ENCODE measurements around the gene CCNB2. TPM values are rescaled to one million over a fixed set of nuclear protein-coding genes. Genes with fewer than 3 reads are reported as not detected.

The CCNB2 gene
- total RNA-seq, 4 donors from 2014 or later, result 1.6 TPM; not detected in 3

- 60% methylated on average over 2 of the region's 2 CpGs for WGBS
- TF ChIP-seq POLR2AphosphoS5 (IDR thresholded peaks at IDR 0.05) (no peak), POLR2A (IDR thresholded peaks at IDR 0.05; ENCODE audit: low read depth) (no peak), CTCF (IDR thresholded peaks at IDR 0.05) (no peak), EP300 (IDR thresholded peaks at IDR 0.05) (no peak)
- intact Hi-C loops (cut with DNase I), result no loop called here
- Histone ChIP-seq H3K36me3 (peaks cover 11 to 52% (median 37%) of the 10 kb centered on the region in 4 donors), H3K4me1 (peaks cover 0 to 2% (median 2%) of the 10 kb centered on the region in 4 donors), H3K4me3 (no peak overlapping the region), H3K9me3 (no peaks in the 10 kb centered on the region), H3K27ac (replicated peaks in 1 of 4) (no peak overlapping the region), H3K27me3 (no peaks in the 10 kb centered on the region)
- no peak for DNase-seq (ENCODE audit: extremely low spot score)
Observed at GRCh38 chr15:59099162-59099685, 5.7 kb upstream of the CCNB2 start.

GRCh38 chr15:59104602-59104911, 389 bp upstream of the CCNB2 start:
- H3K4me3 ChIP-seq, result peak overlapping the region; percentile 57 to 68 (median 58)
- peaks cover 0 to 11% (median 7%) of the 10 kb centered on the region in 4 donors for H3K36me3 ChIP-seq
- no peaks in the 10 kb centered on the region for H3K9me3 ChIP-seq
- under 1% methylated on average over 9 of the region's 9 CpGs for WGBS
- DNase-seq (ENCODE audit: extremely low spot score), result no peak
- intact Hi-C loops (cut with DNase I), result loop anchor here (10.0 kb wide), 1 partner anchor 390 kb away; no protein-coding TSS in a partner anchor
- peaks cover 4 to 15% (median 13%) of the 10 kb centered on the region in 4 donors for H3K4me1 ChIP-seq
- H3K27ac ChIP-seq (replicated peaks in 1 of 4), result peak overlapping the region in 3 of 4 donors; percentile 23 to 35 (median 34)
- no peak for TF ChIP-seq CTCF (IDR thresholded peaks at IDR 0.05)
- no peak for TF ChIP-seq EP300 (IDR thresholded peaks at IDR 0.05)
- no peak for TF ChIP-seq POLR2AphosphoS5 (IDR thresholded peaks at IDR 0.05)
- no peak for TF ChIP-seq POLR2A (IDR thresholded peaks at IDR 0.05; ENCODE audit: low read depth)
- H3K27me3 ChIP-seq, result no peaks in the 10 kb centered on the region

GRCh38 chr15:59105854-59106253, 908 bp downstream of the CCNB2 start:
- H3K36me3 ChIP-seq, result no peaks in the 10 kb centered on the region
- intact Hi-C loops (cut with DNase I), result loop anchor here (5.0 to 10.0 kb wide), 2 partner anchors 119 to 389 kb away; partner anchors contain the start of gene RNF111
- H3K27me3 ChIP-seq, result no peaks in the 10 kb centered on the region
- H3K9me3 ChIP-seq, result no peaks in the 10 kb centered on the region
- no peak for TF ChIP-seq POLR2AphosphoS5 (IDR thresholded peaks at IDR 0.05)
- no peak for TF ChIP-seq EP300 (IDR thresholded peaks at IDR 0.05)
- TF ChIP-seq CTCF (IDR thresholded peaks at IDR 0.05), result no peak
- no peak for TF ChIP-seq POLR2A (IDR thresholded peaks at IDR 0.05; ENCODE audit: low read depth)
- DNase-seq (ENCODE audit: extremely low spot score), result no peak
- 53% methylated on average over 2 of the region's 2 CpGs for WGBS
- no peak overlapping the region for H3K27ac ChIP-seq (replicated peaks in 1 of 4)
- H3K4me3 ChIP-seq, result peak overlapping the region in 2 of 4 donors; percentile 57 to 60
- peaks cover 4 to 15% (median 13%) of the 10 kb centered on the region in 4 donors for H3K4me1 ChIP-seq

GRCh38 chr15:59111251-59111650, 6.3 kb downstream of the CCNB2 start:
- no peak overlapping the region for H3K4me3 ChIP-seq
- H3K27me3 ChIP-seq, result no peaks in the 10 kb centered on the region
- TF ChIP-seq POLR2A (IDR thresholded peaks at IDR 0.05; ENCODE audit: low read depth) (no peak), CTCF (IDR thresholded peaks at IDR 0.05) (no peak), POLR2AphosphoS5 (IDR thresholded peaks at IDR 0.05) (no peak), EP300 (IDR thresholded peaks at IDR 0.05) (no peak)
- no peak overlapping the region for H3K27ac ChIP-seq (replicated peaks in 1 of 4)
- no peaks in the 10 kb centered on the region for H3K36me3 ChIP-seq
- no peak for DNase-seq (ENCODE audit: extremely low spot score)
- intact Hi-C loops (cut with DNase I), result no loop called here
- WGBS, result 90% methylated on average over 4 of the region's 4 CpGs
- H3K4me1 ChIP-seq, result no peaks in the 10 kb centered on the region
- H3K9me3 ChIP-seq, result no peaks in the 10 kb centered on the region

GRCh38 chr15:59115047-59115446, 10.1 kb downstream of the CCNB2 start:
- Histone ChIP-seq H3K27me3 (no peaks in the 10 kb centered on the region), H3K27ac (replicated peaks in 1 of 4) (no peak overlapping the region), H3K9me3 (no peaks in the 10 kb centered on the region), H3K4me3 (no peak overlapping the region), H3K36me3 (no peaks in the 10 kb centered on the region), H3K4me1 (no peaks in the 10 kb centered on the region)
- intact Hi-C loops (cut with DNase I), result no loop called here
- no peak for DNase-seq (ENCODE audit: extremely low spot score)
- 78% methylated on average over 2 of the region's 2 CpGs for WGBS
- TF ChIP-seq CTCF (IDR thresholded peaks at IDR 0.05), result no peak
- no peak for TF ChIP-seq EP300 (IDR thresholded peaks at IDR 0.05)
- no peak for TF ChIP-seq POLR2AphosphoS5 (IDR thresholded peaks at IDR 0.05)
- TF ChIP-seq POLR2A (IDR thresholded peaks at IDR 0.05; ENCODE audit: low read depth), result no peak

All from esophagus muscularis mucosa (tissue), 4 donors.